ENCODE measurements around the gene RICTOR.
"Not testable (repeated sequence)": the region's sequence is repeated elsewhere in the genome, so short reads cannot be mapped to it uniquely, and the experiment has no call there.

RICTOR gene

DNA sequence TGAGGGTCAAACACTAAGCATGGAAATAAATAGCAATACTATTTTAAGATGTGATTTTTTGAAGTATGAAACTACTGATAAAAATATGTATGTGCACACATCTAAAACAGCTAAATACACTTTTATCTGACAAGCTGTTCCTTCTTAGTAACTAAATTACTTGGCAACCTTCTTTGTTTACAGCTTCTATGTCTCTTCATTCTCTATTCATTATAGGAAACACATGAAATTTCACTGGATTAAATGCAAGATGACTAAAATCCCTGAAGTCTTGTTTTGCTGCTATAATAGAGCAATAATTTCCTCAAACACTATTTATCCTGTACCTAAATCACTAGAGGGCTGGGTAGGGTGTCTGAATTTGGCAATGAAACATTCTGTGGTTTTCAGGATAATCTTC lies 11.7 kb downstream of the RICTOR start:
- no peak for DNase-seq
- in situ Hi-C loops (cut with HindIII; ENCODE audit: low pct_ligation_motif_present, low pct_unique_long_range_greater_than_20kb, low sequenced_read_pairs) = no loop called here

DNA sequence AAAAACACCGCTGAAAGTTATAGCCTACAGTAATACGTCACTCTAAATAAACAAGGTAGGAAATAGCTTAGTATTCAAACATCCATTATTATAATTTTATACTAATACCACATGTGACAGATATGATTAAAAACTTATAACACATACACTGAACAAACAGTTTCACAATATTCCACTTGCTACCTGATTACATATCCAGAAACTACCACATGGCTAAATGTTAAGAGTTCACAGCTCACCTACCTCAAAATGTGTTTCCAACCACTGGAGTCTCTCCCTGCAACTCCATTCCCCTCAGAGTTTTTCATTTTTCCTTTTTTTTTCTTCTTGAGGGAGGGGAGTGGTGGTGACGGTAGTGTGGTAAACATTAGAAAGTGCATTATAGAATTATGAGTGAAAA lies 12.1 kb downstream of the RICTOR start:
- DNase-seq = no peak
- in situ Hi-C loops (cut with HindIII; ENCODE audit: low pct_ligation_motif_present, low pct_unique_long_range_greater_than_20kb, low sequenced_read_pairs) = no loop called here

- in situ Hi-C loops (cut with HindIII; ENCODE audit: low pct_ligation_motif_present, low pct_unique_long_range_greater_than_20kb, low sequenced_read_pairs) = no loop called here
- no peak for DNase-seq
Observed at GRCh38 chr5:39059064-39059463, 15.1 kb downstream of the RICTOR start.

- no peak for DNase-seq
- in situ Hi-C loops (cut with HindIII; ENCODE audit: low pct_ligation_motif_present, low pct_unique_long_range_greater_than_20kb, low sequenced_read_pairs) = no loop called here
Observed at GRCh38 chr5:39058178-39058921, 15.8 kb downstream of the RICTOR start.

- DNase-seq = no peak
- in situ Hi-C loops (cut with HindIII; ENCODE audit: low pct_ligation_motif_present, low pct_unique_long_range_greater_than_20kb, low sequenced_read_pairs) = no loop called here
Observed at GRCh38 chr5:39057734-39058133, 16.5 kb downstream of the RICTOR start.

- in situ Hi-C loops (cut with HindIII; ENCODE audit: low pct_ligation_motif_present, low pct_unique_long_range_greater_than_20kb, low sequenced_read_pairs) = no loop called here
- DNase-seq = no peak
Observed at GRCh38 chr5:39055768-39056398, 18.3 kb downstream of the RICTOR start.

GRCh38 chr5:39055027-39055767 lies 19.0 kb downstream of the RICTOR start:
- no peak for DNase-seq
- in situ Hi-C loops (cut with HindIII; ENCODE audit: low pct_ligation_motif_present, low pct_unique_long_range_greater_than_20kb, low sequenced_read_pairs) = no loop called here

DNA sequence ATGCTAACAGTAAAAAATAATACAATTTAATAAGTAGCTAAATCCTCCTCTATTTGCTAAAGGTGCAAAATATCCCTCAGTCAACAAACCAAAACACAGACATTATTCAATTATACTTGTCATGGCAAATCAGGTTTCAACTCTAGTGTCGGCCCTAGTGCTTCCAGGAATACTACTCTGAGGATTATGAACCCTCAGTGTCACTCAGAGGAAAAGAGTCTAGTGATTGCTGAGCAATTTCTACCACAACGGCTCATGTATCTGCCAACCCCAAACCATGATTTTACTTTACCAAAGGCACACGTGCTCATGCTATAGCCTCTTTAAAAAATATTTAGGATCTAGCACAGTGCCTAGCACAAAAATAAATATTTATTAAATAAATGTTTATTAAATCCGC lies 21.0 kb downstream of the RICTOR start:
- DNase-seq = no peak
- in situ Hi-C loops (cut with HindIII; ENCODE audit: low pct_ligation_motif_present, low pct_unique_long_range_greater_than_20kb, low sequenced_read_pairs) = no loop called here

GRCh38 chr5:39052141-39052540 lies 22.1 kb downstream of the RICTOR start:
- DNase-seq = no peak
- in situ Hi-C loops (cut with HindIII; ENCODE audit: low pct_ligation_motif_present, low pct_unique_long_range_greater_than_20kb, low sequenced_read_pairs) = no loop called here

DNA sequence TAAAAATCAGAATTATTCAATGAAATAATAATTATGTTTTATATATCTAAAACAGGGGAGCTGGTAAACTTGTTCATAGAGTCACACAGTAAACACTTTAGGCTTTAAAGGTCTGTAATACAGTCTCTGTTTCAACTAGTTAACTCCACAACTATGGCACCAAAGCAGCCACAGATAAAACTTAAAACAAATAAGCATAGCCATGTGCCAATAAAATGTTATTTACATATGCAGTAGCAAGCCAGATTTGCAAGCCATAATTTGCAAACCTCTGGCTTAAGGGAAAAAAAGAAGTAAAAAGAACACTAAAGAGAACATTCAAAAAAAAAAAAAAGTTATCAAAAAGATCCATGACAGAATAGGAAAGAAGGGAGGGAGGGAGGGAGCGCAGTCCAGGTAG lies 24.9 kb downstream of the RICTOR start:
- DNase-seq = no peak
- in situ Hi-C loops (cut with HindIII; ENCODE audit: low pct_ligation_motif_present, low pct_unique_long_range_greater_than_20kb, low sequenced_read_pairs) = no loop called here

- in situ Hi-C loops (cut with HindIII; ENCODE audit: low pct_ligation_motif_present, low pct_unique_long_range_greater_than_20kb, low sequenced_read_pairs) = no loop called here
- no peak for DNase-seq
Observed at GRCh38 chr5:39040875-39041274, 33.3 kb downstream of the RICTOR start.

- in situ Hi-C loops (cut with HindIII; ENCODE audit: low pct_ligation_motif_present, low pct_unique_long_range_greater_than_20kb, low sequenced_read_pairs); DNase-seq: not testable (repeated sequence)
Observed at GRCh38 chr5:39034493-39034892, 39.7 kb downstream of the RICTOR start.

DNA sequence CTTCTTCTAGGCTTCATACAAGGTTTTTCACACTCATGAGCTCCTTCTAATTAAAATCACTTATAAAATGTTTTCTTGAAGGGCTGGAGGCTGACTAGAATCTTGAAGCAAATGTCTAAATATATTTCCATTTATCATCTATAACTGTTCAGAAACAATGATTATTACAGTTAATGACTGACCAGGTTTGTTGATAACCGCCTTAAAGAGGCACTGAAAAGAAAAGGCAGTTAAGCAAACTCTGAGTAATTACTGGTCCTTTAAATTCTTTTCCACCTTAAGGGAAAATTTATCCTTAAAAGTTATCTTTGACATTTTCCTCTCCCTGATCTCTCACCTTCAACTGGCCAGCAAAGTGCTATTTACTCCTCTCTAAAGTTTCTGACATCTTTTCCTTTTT lies 43.2 kb downstream of the RICTOR start:
- in situ Hi-C loops (cut with HindIII; ENCODE audit: low pct_ligation_motif_present, low pct_unique_long_range_greater_than_20kb, low sequenced_read_pairs) = no loop called here
- DNase-seq = no peak

GRCh38 chr5:39025456-39025855 lies 48.7 kb downstream of the RICTOR start:
- DNase-seq = no peak
- in situ Hi-C loops (cut with HindIII; ENCODE audit: low pct_ligation_motif_present, low pct_unique_long_range_greater_than_20kb, low sequenced_read_pairs) = no loop called here

GRCh38 chr5:39024884-39025283 lies 49.3 kb downstream of the RICTOR start:
- in situ Hi-C loops (cut with HindIII; ENCODE audit: low pct_ligation_motif_present, low pct_unique_long_range_greater_than_20kb, low sequenced_read_pairs) = no loop called here
- DNase-seq = no peak

- no peak for DNase-seq
- in situ Hi-C loops (cut with HindIII; ENCODE audit: low pct_ligation_motif_present, low pct_unique_long_range_greater_than_20kb, low sequenced_read_pairs) = no loop called here
Observed at GRCh38 chr5:39024005-39024404, 50.2 kb downstream of the RICTOR start.

DNA sequence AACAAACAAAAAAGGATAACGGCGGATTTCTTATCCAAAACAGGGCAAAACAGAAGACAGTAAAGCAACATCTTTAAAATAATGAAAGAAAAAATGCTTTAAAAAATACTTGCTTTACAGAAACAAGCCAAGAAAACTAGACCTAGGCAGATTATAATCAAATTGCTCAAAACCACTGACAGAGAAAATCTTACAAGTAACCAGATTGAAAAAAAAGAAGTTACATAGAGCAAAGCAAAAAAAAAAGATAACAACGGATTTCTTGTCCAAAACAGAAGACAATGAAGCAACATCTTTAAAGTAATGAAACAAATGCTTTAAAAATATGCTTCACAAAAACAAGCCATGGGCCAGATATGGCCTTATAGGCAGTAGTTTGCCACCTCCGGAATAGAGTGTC lies 51.1 kb downstream of the RICTOR start:
- in situ Hi-C loops (cut with HindIII; ENCODE audit: low pct_ligation_motif_present, low pct_unique_long_range_greater_than_20kb, low sequenced_read_pairs) = no loop called here
- no peak for DNase-seq

- no peak for DNase-seq
- in situ Hi-C loops (cut with HindIII; ENCODE audit: low pct_ligation_motif_present, low pct_unique_long_range_greater_than_20kb, low sequenced_read_pairs) = no loop called here
Observed at GRCh38 chr5:39022151-39022550, 52.0 kb downstream of the RICTOR start.

GRCh38 chr5:39021413-39021812 lies 52.8 kb downstream of the RICTOR start:
- in situ Hi-C loops (cut with HindIII; ENCODE audit: low pct_ligation_motif_present, low pct_unique_long_range_greater_than_20kb, low sequenced_read_pairs) = no loop called here
- DNase-seq = no peak

- in situ Hi-C loops (cut with HindIII; ENCODE audit: low pct_ligation_motif_present, low pct_unique_long_range_greater_than_20kb, low sequenced_read_pairs) = no loop called here
Observed at GRCh38 chr5:39020458-39020857, 53.7 kb downstream of the RICTOR start.

More at GRCh38 chr5:39020458-39020857, 53.7 kb downstream of the RICTOR start:
- no peak for DNase-seq

Measured in ACHN (cell line).